IPS-18a (cell line): ENCODE results near the gene RIN1.
A peak's percentile ranks its signal among the peaks of the same experiment; 100 is the strongest.

ENCODE experiments used
- H3K27ac ChIP-seq: one replicate; pipeline ENCODE4 v1.5.1; 2013; ENCODE audit warnings: low read length
- H3K27me3 ChIP-seq: one replicate; pipeline ENCODE4 v1.6.1; 2013; ENCODE audit warnings: mild to moderate bottlenecking, low read length; ENCODE audit not compliant: control insufficient read depth, insufficient read depth
- H3K36me3 ChIP-seq: one replicate; pipeline ENCODE4 v1.6.1; 2013; ENCODE audit warnings: low read depth, low read length; ENCODE audit not compliant: control insufficient read depth
- H3K4me1 ChIP-seq: one replicate; pipeline ENCODE4 v1.6.1; 2013; ENCODE audit warnings: low read depth, low read length; ENCODE audit not compliant: control insufficient read depth
- H3K4me3 ChIP-seq: one replicate; pipeline ENCODE4 v1.5.1; 2013; ENCODE audit warnings: low read length
- H3K9ac ChIP-seq: one replicate; pipeline ENCODE4 v1.6.1; 2013; ENCODE audit warnings: mild to moderate bottlenecking, low read length, moderate library complexity
- H3K9me3 ChIP-seq: one replicate; pipeline ENCODE4 v1.6.1; 2013; ENCODE audit warnings: low read depth, low read length; ENCODE audit not compliant: control insufficient read depth

The RIN1 gene

GRCh38 chr11:66338276-66339161 lies 2.3 kb upstream of the RIN1 start:
- peaks cover 23% of the 10 kb centered on the region for H3K36me3 ChIP-seq

GRCh38 chr11:66337103-66337899 lies 1.1 kb upstream of the RIN1 start:
- no peak overlapping the region for H3K9ac ChIP-seq
- no peak overlapping the region for H3K4me3 ChIP-seq
- H3K27ac ChIP-seq: peak overlapping the region; percentile 30
- no peaks in the 10 kb centered on the region for H3K9me3 ChIP-seq
- H3K36me3 ChIP-seq: peaks cover 23% of the 10 kb centered on the region
- H3K4me1 ChIP-seq: peaks cover 10% of the 10 kb centered on the region
- H3K27me3 ChIP-seq: no peaks in the 10 kb centered on the region

More at GRCh38 chr11:66338276-66339161, 2.3 kb upstream of the RIN1 start:
- Histone ChIP-seq H3K4me1 (peaks cover 10% of the 10 kb centered on the region), H3K27ac (no peak overlapping the region), H3K9ac (no peak overlapping the region), H3K9me3 (no peaks in the 10 kb centered on the region), H3K27me3 (no peaks in the 10 kb centered on the region), H3K4me3 (no peak overlapping the region)

DNA sequence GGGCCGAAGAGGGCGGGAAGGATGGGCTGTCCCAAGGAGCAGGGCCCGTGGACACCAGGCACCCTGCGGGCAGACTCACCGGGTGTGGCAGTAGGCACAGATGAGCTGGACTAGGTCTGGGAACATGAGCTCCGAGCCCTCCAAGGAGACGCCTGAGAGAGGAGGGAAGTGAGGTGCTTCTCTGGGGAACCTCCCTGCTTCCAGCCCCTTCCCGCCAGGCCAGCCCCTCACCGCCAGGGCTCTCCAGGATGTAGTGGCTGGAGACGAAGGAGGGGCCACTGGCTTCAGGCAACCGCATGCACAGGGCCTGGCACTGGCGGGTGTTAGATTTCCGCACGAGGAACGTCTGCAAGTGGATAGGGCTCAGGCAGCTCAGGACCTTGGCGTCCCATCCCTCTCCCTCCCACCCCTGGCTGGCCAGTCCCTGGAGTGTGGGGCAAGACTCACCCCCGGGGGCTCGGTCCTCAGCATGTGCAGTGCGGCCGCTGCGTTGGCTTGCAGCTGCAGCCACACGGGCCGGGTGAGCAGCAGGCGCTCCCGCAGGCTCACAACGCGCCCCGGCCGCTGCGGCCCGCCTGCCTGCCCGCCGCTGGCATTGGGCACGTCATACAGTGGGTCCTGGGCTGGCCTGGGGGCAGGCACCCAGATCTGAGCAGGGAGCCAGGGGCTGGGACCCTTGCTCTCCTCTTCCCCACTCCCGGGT lies 552 bp downstream of the RIN1 start:
- H3K27ac ChIP-seq: no peak overlapping the region
- H3K36me3 ChIP-seq: peaks cover 15% of the 10 kb centered on the region
- H3K27me3 ChIP-seq: no peaks in the 10 kb centered on the region
- H3K4me3 ChIP-seq: peak overlapping the region; percentile 62
- peaks cover 10% of the 10 kb centered on the region for H3K4me1 ChIP-seq
- H3K9me3 ChIP-seq: no peaks in the 10 kb centered on the region
- peak overlapping the region; percentile 11 for H3K9ac ChIP-seq

GRCh38 chr11:66334605-66335442 lies 1.4 kb downstream of the RIN1 start:
- Histone ChIP-seq H3K4me3 (peak overlapping the region; percentile 62), H3K27ac (no peak overlapping the region), H3K4me1 (peaks cover 10% of the 10 kb centered on the region), H3K36me3 (peaks cover 15% of the 10 kb centered on the region), H3K27me3 (no peaks in the 10 kb centered on the region), H3K9ac (no peak overlapping the region), H3K9me3 (no peaks in the 10 kb centered on the region)

- peaks cover 14% of the 10 kb centered on the region for H3K36me3 ChIP-seq
- H3K4me1 ChIP-seq: peaks cover 10% of the 10 kb centered on the region
- H3K9ac ChIP-seq: no peak overlapping the region
- H3K9me3 ChIP-seq: no peaks in the 10 kb centered on the region
- H3K27me3 ChIP-seq: no peaks in the 10 kb centered on the region
- H3K27ac ChIP-seq: no peak overlapping the region
- H3K4me3 ChIP-seq: no peak overlapping the region
Observed at GRCh38 chr11:66333896-66334604, 2.2 kb downstream of the RIN1 start.

DNA sequence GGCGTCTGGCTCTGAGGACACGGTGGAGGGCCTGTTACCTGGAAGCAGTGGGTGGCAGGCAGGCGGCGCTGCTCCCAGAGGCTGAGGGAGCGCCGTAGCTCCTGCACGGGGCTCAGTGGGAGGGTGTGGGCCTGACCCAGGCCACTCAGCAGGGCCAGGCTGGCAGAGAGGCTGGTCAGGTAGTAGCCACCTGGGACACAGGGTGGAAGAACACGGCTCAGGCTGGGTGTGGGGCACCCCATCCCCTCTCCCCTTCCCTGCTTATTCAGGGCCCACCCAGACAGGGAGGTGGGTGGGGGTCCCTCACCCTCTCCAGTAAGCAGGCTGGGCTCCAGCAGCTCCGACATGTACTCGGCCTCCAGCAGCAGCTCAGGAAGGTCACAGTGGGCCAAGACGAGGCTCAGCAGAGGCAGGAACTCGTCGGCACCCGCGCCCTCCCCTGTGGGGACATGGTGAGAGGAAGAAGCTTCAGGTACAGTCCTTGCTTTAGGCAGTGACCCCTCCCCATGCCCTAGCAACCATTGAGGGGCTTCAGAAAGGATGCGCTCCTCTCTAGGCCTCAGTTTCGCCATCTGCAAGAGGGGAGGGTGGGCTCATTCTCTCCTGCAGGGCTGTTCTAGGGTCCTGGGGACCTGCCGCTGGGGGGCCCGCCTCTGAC lies 2.9 kb downstream of the RIN1 start:
- no peaks in the 10 kb centered on the region for H3K27me3 ChIP-seq
- H3K9ac ChIP-seq: no peak overlapping the region
- no peaks in the 10 kb centered on the region for H3K9me3 ChIP-seq
- peaks cover 14% of the 10 kb centered on the region for H3K4me1 ChIP-seq
- H3K4me3 ChIP-seq: no peak overlapping the region
- peaks cover 10% of the 10 kb centered on the region for H3K36me3 ChIP-seq
- no peak overlapping the region for H3K27ac ChIP-seq

- peaks cover 6% of the 10 kb centered on the region for H3K36me3 ChIP-seq
- H3K4me3 ChIP-seq: no peak overlapping the region
- H3K9ac ChIP-seq: no peak overlapping the region
- peaks cover 5% of the 10 kb centered on the region for H3K27me3 ChIP-seq
- no peak overlapping the region for H3K27ac ChIP-seq
- no peaks in the 10 kb centered on the region for H3K9me3 ChIP-seq
- H3K4me1 ChIP-seq: peaks cover 14% of the 10 kb centered on the region
Observed at GRCh38 chr11:66332371-66333219, 3.6 kb downstream of the RIN1 start.

DNA sequence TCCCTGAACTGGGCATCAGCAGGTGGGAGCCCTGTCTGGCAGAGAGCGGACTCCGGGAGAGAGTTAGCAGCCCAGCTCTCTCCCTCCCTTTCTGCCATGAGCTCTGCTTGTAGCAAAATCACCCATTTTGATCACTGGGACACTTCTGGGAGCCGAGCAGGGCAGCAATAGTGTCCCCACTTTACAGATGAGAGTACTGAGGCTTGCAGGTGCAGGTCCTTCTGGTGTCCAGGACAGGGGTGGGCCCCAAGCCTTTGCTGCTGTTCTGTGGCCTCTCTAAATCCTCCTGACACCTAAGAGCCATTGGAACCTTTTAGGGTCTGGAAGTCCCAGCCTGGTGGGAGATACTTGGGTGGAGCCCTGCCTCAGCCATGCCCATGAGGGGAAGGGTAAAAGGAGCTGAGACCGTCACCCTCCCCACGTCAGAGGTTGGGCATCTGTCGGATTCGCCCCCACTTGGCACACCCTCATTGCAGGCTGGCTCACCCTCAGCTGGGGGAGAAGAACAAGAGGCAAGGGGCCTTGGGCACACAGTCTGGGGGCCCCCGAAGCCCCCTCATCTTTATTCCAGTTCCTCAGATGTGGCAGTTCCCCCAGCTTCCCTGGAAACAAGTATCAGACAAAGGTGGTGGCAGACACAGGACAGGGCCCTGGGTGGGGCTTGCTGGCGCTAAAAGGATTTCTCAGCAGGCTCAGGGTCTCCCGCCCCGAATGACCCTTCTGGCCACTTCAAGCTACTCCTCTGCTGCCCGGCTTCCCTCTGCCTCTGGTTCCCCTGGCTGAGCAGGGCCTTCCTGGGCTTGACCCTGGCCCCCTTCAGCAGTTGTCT lies 4.5 kb downstream of the RIN1 start:
- Histone ChIP-seq H3K9ac (no peak overlapping the region), H3K27ac (no peak overlapping the region), H3K4me3 (no peak overlapping the region), H3K27me3 (peaks cover 8% of the 10 kb centered on the region), H3K9me3 (no peaks in the 10 kb centered on the region), H3K4me1 (peaks cover 11% of the 10 kb centered on the region), H3K36me3 (no peaks in the 10 kb centered on the region)

GRCh38 chr11:66330931-66331330 lies 5.3 kb downstream of the RIN1 start:
- H3K27ac ChIP-seq: no peak overlapping the region
- peaks cover 4% of the 10 kb centered on the region for H3K4me1 ChIP-seq

More at GRCh38 chr11:66330931-66331330, 5.3 kb downstream of the RIN1 start:
- Histone ChIP-seq H3K9ac (no peak overlapping the region), H3K4me3 (no peak overlapping the region), H3K9me3 (no peaks in the 10 kb centered on the region), H3K36me3 (no peaks in the 10 kb centered on the region), H3K27me3 (peaks cover 8% of the 10 kb centered on the region)
